ENCODE results near the gene AREL1.
A peak's percentile ranks its signal among the peaks of the same experiment; 100 is the strongest.

Gene AREL1

DNA sequence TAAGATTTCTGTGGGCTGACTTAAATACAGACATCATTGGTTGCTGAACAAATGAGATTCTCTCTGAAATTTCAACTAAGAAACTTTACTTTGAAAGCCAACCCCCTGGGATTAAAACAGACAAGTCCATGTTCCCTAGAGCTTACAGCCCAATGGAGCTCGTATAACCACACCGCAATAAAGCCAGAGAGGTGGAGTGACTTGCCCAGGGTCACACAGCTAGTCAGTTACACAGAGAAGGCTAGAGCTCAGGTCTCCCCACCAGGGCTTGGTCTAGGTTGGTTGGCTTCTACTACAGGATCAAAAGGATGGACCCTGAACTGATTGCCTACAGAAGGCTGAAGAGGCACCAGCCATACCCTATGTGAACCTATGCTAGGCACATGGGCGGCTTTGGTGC is 92.0 kb downstream of the AREL1 start:
- Histone ChIP-seq H3K79me2 (ENCODE audit: control insufficient read depth, insufficient read depth, low read length, unreplicated experiment) (no peaks in the 10 kb centered on the region), H3K36me3 (ENCODE audit: insufficient read depth, low read length) (no peaks in the 10 kb centered on the region), H3K27ac (ENCODE audit: low read depth, low read length) (peak overlapping the region; percentile 84), H3K4me3 (ENCODE audit: low read depth, low read length) (no peak overlapping the region), H2AFZ (ENCODE audit: low read length, unreplicated experiment) (no peak overlapping the region), H3K4me1 (ENCODE audit: control insufficient read depth, insufficient read depth, low read length, unreplicated experiment) (peaks cover 56% of the 10 kb centered on the region), H3K27me3 (ENCODE audit: insufficient read depth, low read length) (no peaks in the 10 kb centered on the region)

- no peaks in the 10 kb centered on the region for H3K79me2 ChIP-seq (ENCODE audit: control insufficient read depth, insufficient read depth, low read length, unreplicated experiment)
- peaks cover 60% of the 10 kb centered on the region for H3K4me1 ChIP-seq (ENCODE audit: control insufficient read depth, insufficient read depth, low read length, unreplicated experiment)
- peak overlapping the region; percentile 84 for H3K27ac ChIP-seq (ENCODE audit: low read depth, low read length)
- H3K4me3 ChIP-seq (ENCODE audit: low read depth, low read length), result 0 out of 2 replicates have a peak overlapping the region, but pooled peaks have one; percentile 4
- no peak overlapping the region for H2AFZ ChIP-seq (ENCODE audit: low read length, unreplicated experiment)
- H3K27me3 ChIP-seq (ENCODE audit: insufficient read depth, low read length), result no peaks in the 10 kb centered on the region
- no peaks in the 10 kb centered on the region for H3K36me3 ChIP-seq (ENCODE audit: insufficient read depth, low read length)
Measured at GRCh38 chr14:74620497-74620921, 92.4 kb downstream of the AREL1 start.

DNA sequence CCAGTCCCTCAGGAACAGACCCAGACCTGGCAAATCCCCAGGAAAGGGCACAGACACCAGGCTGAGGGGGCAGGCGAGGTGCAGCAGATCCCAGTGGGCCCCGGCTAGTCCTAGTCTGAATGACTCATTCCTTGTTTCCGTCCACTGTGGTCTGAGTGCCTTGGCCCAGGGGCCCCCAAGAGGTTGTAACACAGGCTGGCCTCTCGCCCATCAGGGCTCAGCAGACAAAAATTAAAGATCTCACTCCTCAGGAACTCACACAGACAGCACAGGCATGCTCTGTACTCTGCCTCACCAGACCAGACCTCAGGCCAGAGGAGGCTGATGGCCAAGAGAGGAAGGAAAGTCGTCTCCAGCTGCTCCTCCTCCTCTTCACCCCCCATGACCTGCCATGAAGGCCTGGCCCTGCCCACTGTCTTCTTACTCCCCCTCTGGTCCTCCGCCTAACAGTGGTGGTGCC is 93.2 kb downstream of the AREL1 start:
- H3K27ac ChIP-seq (ENCODE audit: low read depth, low read length), result peak overlapping the region; percentile 84
- H3K4me1 ChIP-seq (ENCODE audit: control insufficient read depth, insufficient read depth, low read length, unreplicated experiment), result peaks cover 68% of the 10 kb centered on the region
- H3K27me3 ChIP-seq (ENCODE audit: insufficient read depth, low read length), result no peaks in the 10 kb centered on the region
- H3K79me2 ChIP-seq (ENCODE audit: control insufficient read depth, insufficient read depth, low read length, unreplicated experiment), result no peaks in the 10 kb centered on the region
- H2AFZ ChIP-seq (ENCODE audit: low read length, unreplicated experiment), result no peak overlapping the region
- peak overlapping the region; percentile 4; the same call in 1 of the 2 replicates for H3K4me3 ChIP-seq (ENCODE audit: low read depth, low read length)
- H3K36me3 ChIP-seq (ENCODE audit: insufficient read depth, low read length), result no peaks in the 10 kb centered on the region

DNA sequence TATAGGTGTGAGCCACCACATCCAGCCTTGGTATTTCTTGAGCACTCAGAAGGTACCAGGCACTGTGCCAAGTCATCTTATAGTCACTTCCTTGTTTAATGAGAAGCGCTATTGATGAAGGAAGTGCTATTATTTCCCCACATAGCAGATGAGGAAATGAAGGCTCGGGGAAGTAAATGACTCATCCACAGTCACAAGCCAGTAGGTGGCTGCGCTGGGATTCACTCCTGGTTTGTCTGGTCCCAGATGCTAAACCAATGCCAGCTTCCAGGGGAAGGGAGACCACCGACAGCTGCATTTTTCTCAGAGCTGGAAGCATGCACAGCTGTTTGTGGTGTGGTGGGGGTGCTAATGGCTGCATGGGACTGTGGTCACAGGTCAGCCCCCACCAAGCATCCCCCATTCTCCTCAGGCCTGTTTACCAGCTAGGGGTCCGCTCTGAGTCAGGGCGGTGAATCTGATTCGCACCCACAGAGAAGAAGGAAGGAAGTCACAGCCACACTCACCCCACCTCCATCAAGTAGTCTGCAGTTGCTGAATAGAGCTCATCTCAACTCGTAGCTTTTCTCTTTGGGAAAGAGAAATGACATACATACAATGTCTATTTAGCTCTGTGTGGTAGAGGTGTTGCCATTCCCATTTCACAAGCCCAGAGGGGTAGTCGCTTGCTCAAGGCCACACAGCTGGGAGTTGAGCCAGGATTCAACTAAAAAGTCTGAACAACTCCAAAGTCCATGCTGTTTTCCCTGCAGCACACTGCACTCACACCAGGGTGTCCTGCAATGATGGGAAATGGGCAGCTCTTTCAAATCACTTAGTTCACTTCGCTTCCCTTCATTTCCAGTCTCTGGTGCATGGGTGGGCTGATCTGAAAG is 94.6 kb downstream of the AREL1 start:
- Histone ChIP-seq H3K27me3 (ENCODE audit: insufficient read depth, low read length) (no peaks in the 10 kb centered on the region), H2AFZ (ENCODE audit: low read length, unreplicated experiment) (no peak overlapping the region), H3K4me1 (ENCODE audit: control insufficient read depth, insufficient read depth, low read length, unreplicated experiment) (peaks cover 77% of the 10 kb centered on the region), H3K4me3 (ENCODE audit: low read depth, low read length) (peak overlapping the region; percentile 23; the same call in 1 of the 2 replicates), H3K79me2 (ENCODE audit: control insufficient read depth, insufficient read depth, low read length, unreplicated experiment) (peaks cover 3% of the 10 kb centered on the region), H3K36me3 (ENCODE audit: insufficient read depth, low read length) (no peaks in the 10 kb centered on the region), H3K27ac (ENCODE audit: low read depth, low read length) (peak overlapping the region; percentile 80)

GRCh38 chr14:74616996-74617700 is 95.7 kb downstream of the AREL1 start:
- peak overlapping the region; percentile 29 for H3K4me3 ChIP-seq (ENCODE audit: low read depth, low read length)
- H3K4me1 ChIP-seq (ENCODE audit: control insufficient read depth, insufficient read depth, low read length, unreplicated experiment), result peaks cover 77% of the 10 kb centered on the region
- H3K27ac ChIP-seq (ENCODE audit: low read depth, low read length), result peak overlapping the region; percentile 80
- H2AFZ ChIP-seq (ENCODE audit: low read length, unreplicated experiment), result no peak overlapping the region
- H3K79me2 ChIP-seq (ENCODE audit: control insufficient read depth, insufficient read depth, low read length, unreplicated experiment), result peaks cover 3% of the 10 kb centered on the region
- H3K27me3 ChIP-seq (ENCODE audit: insufficient read depth, low read length), result no peaks in the 10 kb centered on the region
- H3K36me3 ChIP-seq (ENCODE audit: insufficient read depth, low read length), result no peaks in the 10 kb centered on the region

DNA sequence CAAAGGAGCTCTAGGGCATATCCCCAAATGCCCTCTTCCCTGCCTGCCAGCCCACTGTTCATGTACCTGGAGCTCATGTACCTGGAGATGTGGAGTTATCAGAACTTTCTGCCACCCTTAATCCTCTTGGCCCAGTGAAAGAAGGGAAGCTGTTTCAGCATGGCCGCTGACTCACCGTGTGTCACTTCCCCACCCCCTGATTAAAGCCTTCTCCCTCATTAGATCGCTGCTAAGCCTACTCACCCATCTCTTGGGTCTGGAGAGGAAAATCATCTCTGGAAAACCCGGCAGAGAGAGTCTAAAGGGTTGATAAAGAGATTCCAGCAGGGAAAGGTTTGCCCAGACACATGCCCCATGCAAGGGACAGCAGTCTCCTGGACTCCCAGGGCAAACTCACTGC is 96.4 kb downstream of the AREL1 start:
- H3K27me3 ChIP-seq (ENCODE audit: insufficient read depth, low read length), result no peaks in the 10 kb centered on the region
- peak overlapping the region; percentile 29 for H3K4me3 ChIP-seq (ENCODE audit: low read depth, low read length)
- H2AFZ ChIP-seq (ENCODE audit: low read length, unreplicated experiment), result no peak overlapping the region
- no peaks in the 10 kb centered on the region for H3K36me3 ChIP-seq (ENCODE audit: insufficient read depth, low read length)
- H3K27ac ChIP-seq (ENCODE audit: low read depth, low read length), result peak overlapping the region; percentile 80
- H3K79me2 ChIP-seq (ENCODE audit: control insufficient read depth, insufficient read depth, low read length, unreplicated experiment), result peaks cover 6% of the 10 kb centered on the region
- peaks cover 75% of the 10 kb centered on the region for H3K4me1 ChIP-seq (ENCODE audit: control insufficient read depth, insufficient read depth, low read length, unreplicated experiment)

GRCh38 chr14:74615735-74616134 is 97.1 kb downstream of the AREL1 start:
- no peak overlapping the region for H2AFZ ChIP-seq (ENCODE audit: low read length, unreplicated experiment)
- no peak overlapping the region for H3K4me3 ChIP-seq (ENCODE audit: low read depth, low read length)
- no peaks in the 10 kb centered on the region for H3K36me3 ChIP-seq (ENCODE audit: insufficient read depth, low read length)
- peaks cover 67% of the 10 kb centered on the region for H3K4me1 ChIP-seq (ENCODE audit: control insufficient read depth, insufficient read depth, low read length, unreplicated experiment)
- peak overlapping the region; percentile 80; the same call in 1 of the 2 replicates for H3K27ac ChIP-seq (ENCODE audit: low read depth, low read length)
- no peaks in the 10 kb centered on the region for H3K27me3 ChIP-seq (ENCODE audit: insufficient read depth, low read length)
- peaks cover 14% of the 10 kb centered on the region for H3K79me2 ChIP-seq (ENCODE audit: control insufficient read depth, insufficient read depth, low read length, unreplicated experiment)

DNA sequence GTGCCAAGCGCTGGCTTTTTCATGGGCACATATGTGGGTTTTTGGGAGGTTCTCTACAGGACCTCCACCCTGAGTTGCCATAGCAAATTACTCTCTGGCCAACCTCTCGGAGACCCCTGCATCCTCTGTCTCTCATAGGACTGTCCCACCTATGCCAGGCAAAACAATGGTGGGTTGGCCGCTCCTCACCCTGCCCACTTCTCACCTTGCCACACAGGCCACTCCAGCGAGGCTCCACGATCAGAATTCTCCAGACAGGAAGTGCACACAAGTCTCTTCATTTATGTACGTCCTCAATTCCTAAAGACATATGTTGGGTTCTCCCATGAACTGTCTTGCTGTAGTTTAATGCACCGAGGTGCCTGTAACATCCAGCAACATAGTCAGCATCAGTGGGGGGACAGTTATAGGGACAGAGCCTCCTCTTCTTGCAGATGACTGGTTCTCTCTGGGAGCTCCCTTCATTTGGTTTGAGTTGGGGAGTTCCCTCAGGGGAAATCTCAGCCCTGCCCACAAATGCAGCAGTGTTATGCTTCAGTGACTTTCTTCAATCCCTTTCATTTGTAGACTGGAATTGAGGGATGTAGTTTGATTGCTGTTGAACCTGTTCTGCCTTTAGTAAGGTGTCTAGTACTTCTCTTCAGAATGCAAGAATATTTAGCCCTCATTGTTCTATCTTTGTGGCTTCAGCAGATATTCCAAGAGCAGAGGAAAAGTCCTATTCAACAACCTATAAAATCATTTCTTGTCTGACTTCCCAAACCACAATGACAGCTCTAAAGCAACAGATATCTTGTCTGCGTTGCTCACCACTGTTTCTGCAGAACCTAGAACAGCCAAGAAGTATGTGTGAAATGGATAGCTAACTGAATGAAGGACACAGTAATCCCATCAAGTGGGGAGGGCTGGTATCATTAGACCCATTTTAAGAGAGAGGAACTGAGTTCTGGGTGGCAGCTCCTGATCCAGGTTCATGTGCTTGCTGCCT is 98.1 kb downstream of the AREL1 start:
- H3K27ac ChIP-seq (ENCODE audit: low read depth, low read length), result no peak overlapping the region; the same call in 1 of the 2 replicates
- H2AFZ ChIP-seq (ENCODE audit: low read length, unreplicated experiment), result no peak overlapping the region
- H3K4me3 ChIP-seq (ENCODE audit: low read depth, low read length), result no peak overlapping the region
- H3K36me3 ChIP-seq (ENCODE audit: insufficient read depth, low read length), result no peaks in the 10 kb centered on the region
- H3K79me2 ChIP-seq (ENCODE audit: control insufficient read depth, insufficient read depth, low read length, unreplicated experiment), result peaks cover 23% of the 10 kb centered on the region
- H3K27me3 ChIP-seq (ENCODE audit: insufficient read depth, low read length), result no peaks in the 10 kb centered on the region
- peaks cover 64% of the 10 kb centered on the region for H3K4me1 ChIP-seq (ENCODE audit: control insufficient read depth, insufficient read depth, low read length, unreplicated experiment)

DNA sequence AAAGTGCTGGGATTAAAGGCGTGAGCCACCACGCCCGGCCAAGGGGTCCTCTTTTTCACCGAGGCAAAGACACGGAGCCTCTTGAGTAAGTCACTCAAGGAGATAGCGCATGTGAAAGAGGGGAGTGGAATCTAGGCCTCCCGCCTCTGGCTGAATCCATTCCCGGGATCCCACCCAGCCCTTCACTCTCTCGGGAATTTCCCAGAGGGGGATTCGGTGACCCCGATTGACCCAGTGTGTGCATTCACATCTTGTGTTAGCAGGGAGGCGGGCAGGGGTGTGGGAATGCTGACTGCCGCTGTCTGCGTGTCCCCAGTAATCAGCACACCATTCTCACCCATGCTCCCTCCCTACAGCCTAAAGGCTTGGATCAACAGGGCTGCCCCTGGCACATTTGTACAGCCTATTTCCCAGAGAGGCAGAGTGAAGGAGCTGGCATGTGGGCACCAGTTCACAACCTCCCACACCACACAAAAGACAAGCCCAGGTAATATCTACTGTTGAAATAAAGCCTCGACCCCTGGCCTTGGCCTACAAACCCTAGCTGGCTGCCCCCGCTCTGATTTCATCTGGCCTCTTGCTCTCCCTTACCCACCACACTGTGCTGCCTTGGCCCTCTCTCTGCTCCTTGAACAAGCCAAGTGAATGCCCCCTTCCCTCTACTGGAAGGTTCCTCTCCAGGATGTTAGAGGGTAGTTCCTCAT is 99.5 kb downstream of the AREL1 start:
- H2AFZ ChIP-seq (ENCODE audit: low read length, unreplicated experiment), result no peak overlapping the region
- no peak overlapping the region for H3K4me3 ChIP-seq (ENCODE audit: low read depth, low read length)
- H3K27ac ChIP-seq (ENCODE audit: low read depth, low read length), result no peak overlapping the region
- H3K27me3 ChIP-seq (ENCODE audit: insufficient read depth, low read length), result no peaks in the 10 kb centered on the region
- H3K4me1 ChIP-seq (ENCODE audit: control insufficient read depth, insufficient read depth, low read length, unreplicated experiment), result peaks cover 58% of the 10 kb centered on the region
- no peaks in the 10 kb centered on the region for H3K36me3 ChIP-seq (ENCODE audit: insufficient read depth, low read length)
- peaks cover 32% of the 10 kb centered on the region for H3K79me2 ChIP-seq (ENCODE audit: control insufficient read depth, insufficient read depth, low read length, unreplicated experiment)

Measured in ACC112 (cell line).